ENCODE data around the gene HOXD9. TPM values are rescaled to one million over a fixed set of nuclear protein-coding genes. Genes with fewer than 3 reads are reported as not detected.

The HOXD9 gene
- total and polyA plus RNA-seq, 2 of the 8 experiments (the other 6 are each of a cell fraction or from before 2014, with no cell fraction given): not detected

- TF ChIP-seq EP300 (IDR thresholded peaks at IDR 0.05; ENCODE audit: borderline replicate concordance in 1 of 2, low read depth in 2 of 2, low read length in 2 of 2) (no peak), SP2 (IDR thresholded peaks at IDR 0.05; ENCODE audit: low read length) (no peak), POU5F1 (IDR thresholded peaks at IDR 0.05; ENCODE audit: low read depth, low read length) (no peak), SIN3A (conservative IDR thresholded peaks at IDR 0.05 in 1 of 2, IDR thresholded peaks at IDR 0.05 in 1 of 2; ENCODE audit: low read depth in 1 of 2, low read length in 2 of 2) (0 out of 4 replicates have a peak, but pooled peaks of 1 of the 2 experiments have one; percentile 39), GTF2F1 (IDR thresholded peaks at IDR 0.05; ENCODE audit: borderline replicate concordance, low read depth, low read length) (no peak), CHD7 (IDR thresholded peaks at IDR 0.05; ENCODE audit: insufficient replicate concordance, low read length) (no peak), MAFK (IDR thresholded peaks at IDR 0.05; ENCODE audit: low read depth, low read length) (no peak), JUND (IDR thresholded peaks at IDR 0.05; ENCODE audit: low read length) (no peak), TAF1 (IDR thresholded peaks at IDR 0.05; ENCODE audit: low read depth, low read length) (no peak)
Observed at GRCh38 chr2:176106581-176107539, 15.7 kb upstream of the HOXD9 start, which contains the start of gene HOXD11 (continued).
